NCI-H2107 (cell line): ENCODE data around the gene BTBD9.
"Not testable (repeated sequence)": the region's sequence is repeated elsewhere in the genome, so short reads cannot be mapped to it uniquely, and the experiment has no call there.

Experiments
- DNase-seq: peaks from one replicate; lab custom pipeline; 2025; lab: John Stamatoyannopoulos, UW

Gene BTBD9

GRCh38 chr6:38387971-38388370 lies 251.8 kb downstream of the BTBD9 start:
- DNase-seq = no peak

GRCh38 chr6:38387461-38387860 lies 252.3 kb downstream of the BTBD9 start:
- no peak for DNase-seq

GRCh38 chr6:38378801-38379200 lies 260.9 kb downstream of the BTBD9 start:
- DNase-seq = no peak

GRCh38 chr6:38375937-38376336 lies 263.8 kb downstream of the BTBD9 start:
- no peak for DNase-seq

- DNase-seq = no peak
Measured at GRCh38 chr6:38375341-38375740, 264.4 kb downstream of the BTBD9 start.

GRCh38 chr6:38371881-38372280 lies 267.8 kb downstream of the BTBD9 start:
- DNase-seq = no peak

- DNase-seq = no peak
Measured at GRCh38 chr6:38370653-38371601, 268.8 kb downstream of the BTBD9 start.

- no peak for DNase-seq
Measured at GRCh38 chr6:38367231-38367630, 272.5 kb downstream of the BTBD9 start.

- no peak for DNase-seq
Measured at GRCh38 chr6:38366234-38366633, 273.5 kb downstream of the BTBD9 start.

- no peak for DNase-seq
Measured at GRCh38 chr6:38364775-38365174, 275.0 kb downstream of the BTBD9 start.

- no peak for DNase-seq
Measured at GRCh38 chr6:38364127-38364526, 275.6 kb downstream of the BTBD9 start.

- no peak for DNase-seq
Measured at GRCh38 chr6:38355519-38355918, 284.2 kb downstream of the BTBD9 start.

GRCh38 chr6:38354905-38355304 lies 284.8 kb downstream of the BTBD9 start:
- no peak for DNase-seq

GRCh38 chr6:38354037-38354381 lies 285.7 kb downstream of the BTBD9 start:
- no peak for DNase-seq

GRCh38 chr6:38353310-38354036 lies 286.3 kb downstream of the BTBD9 start:
- no peak for DNase-seq

- DNase-seq = no peak
Measured at GRCh38 chr6:38352636-38353035, 287.1 kb downstream of the BTBD9 start.

- DNase-seq = no peak
Measured at GRCh38 chr6:38350942-38351341, 288.8 kb downstream of the BTBD9 start.

- no peak for DNase-seq
Measured at GRCh38 chr6:38350220-38350619, 289.5 kb downstream of the BTBD9 start.

GRCh38 chr6:38349795-38350194 lies 289.9 kb downstream of the BTBD9 start:
- no peak for DNase-seq

GRCh38 chr6:38349221-38349620 lies 290.5 kb downstream of the BTBD9 start:
- no peak for DNase-seq

- DNase-seq = no peak
Measured at GRCh38 chr6:38348371-38348770, 291.4 kb downstream of the BTBD9 start.

GRCh38 chr6:38347829-38348228 lies 291.9 kb downstream of the BTBD9 start:
- DNase-seq = not testable (repeated sequence)
